Activated CD8-positive, alpha-beta memory T cell treated with anti-CD3 and anti-CD28 coated beads for 36 hours (primary cell): ENCODE results near the gene SMAD6. TPM values are rescaled to one million over a fixed set of nuclear protein-coding genes. Genes with fewer than 3 reads are reported as not detected.

Experiments
- CTCF ChIA-PET: fragments of 350-600 bp; sonication (Branson Sonifier 250); formaldehyde crosslinking; loops from one replicate; lab custom pipeline; 2021; ENCODE audit warnings: antibody characterized with exemption; lab: Charles Lee
- POLR2A ChIA-PET: fragments of 350-600 bp; sonication (Branson Sonifier 250); formaldehyde crosslinking; loops from one replicate; lab custom pipeline; 2021; ENCODE audit warnings: antibody characterized with exemption; lab: Charles Lee
- total RNA-seq, 2 experiments: library from RNA; stranded (reverse); gene quantifications; one replicate each; pipeline ENCODE4 v1.2.3, GENCODE V29; 2021

The SMAD6 gene
- total RNA-seq, 2 experiments from 2014 or later: 0.04 TPM

DNA sequence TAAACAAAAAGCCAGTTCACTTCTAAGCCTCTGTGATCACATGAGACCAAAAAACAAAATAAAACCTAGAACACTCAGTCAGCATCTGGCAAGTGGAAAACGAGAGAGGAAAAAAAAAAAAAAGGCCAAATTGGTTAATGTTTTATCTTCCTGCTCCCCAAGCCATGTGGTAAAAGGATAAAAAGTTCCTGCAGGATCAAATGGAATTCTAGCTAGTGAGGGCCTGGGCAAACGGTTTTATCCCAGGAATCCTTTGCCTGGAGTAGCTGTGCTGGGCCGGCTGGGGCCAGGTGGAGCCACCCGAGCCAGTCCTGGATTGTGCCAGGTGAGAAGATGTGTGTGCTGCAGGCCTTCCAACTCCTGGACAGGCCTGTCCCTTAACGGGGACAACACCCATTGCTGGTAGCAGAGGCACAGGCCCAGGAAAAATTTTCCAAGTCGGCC lies 13.2 kb downstream of the SMAD6 start:
- CTCF ChIA-PET: interaction anchor here (0.6 kb wide), 1 partner anchor 138 kb away, joined by 4 read pairs; no protein-coding TSS in a partner anchor

DNA sequence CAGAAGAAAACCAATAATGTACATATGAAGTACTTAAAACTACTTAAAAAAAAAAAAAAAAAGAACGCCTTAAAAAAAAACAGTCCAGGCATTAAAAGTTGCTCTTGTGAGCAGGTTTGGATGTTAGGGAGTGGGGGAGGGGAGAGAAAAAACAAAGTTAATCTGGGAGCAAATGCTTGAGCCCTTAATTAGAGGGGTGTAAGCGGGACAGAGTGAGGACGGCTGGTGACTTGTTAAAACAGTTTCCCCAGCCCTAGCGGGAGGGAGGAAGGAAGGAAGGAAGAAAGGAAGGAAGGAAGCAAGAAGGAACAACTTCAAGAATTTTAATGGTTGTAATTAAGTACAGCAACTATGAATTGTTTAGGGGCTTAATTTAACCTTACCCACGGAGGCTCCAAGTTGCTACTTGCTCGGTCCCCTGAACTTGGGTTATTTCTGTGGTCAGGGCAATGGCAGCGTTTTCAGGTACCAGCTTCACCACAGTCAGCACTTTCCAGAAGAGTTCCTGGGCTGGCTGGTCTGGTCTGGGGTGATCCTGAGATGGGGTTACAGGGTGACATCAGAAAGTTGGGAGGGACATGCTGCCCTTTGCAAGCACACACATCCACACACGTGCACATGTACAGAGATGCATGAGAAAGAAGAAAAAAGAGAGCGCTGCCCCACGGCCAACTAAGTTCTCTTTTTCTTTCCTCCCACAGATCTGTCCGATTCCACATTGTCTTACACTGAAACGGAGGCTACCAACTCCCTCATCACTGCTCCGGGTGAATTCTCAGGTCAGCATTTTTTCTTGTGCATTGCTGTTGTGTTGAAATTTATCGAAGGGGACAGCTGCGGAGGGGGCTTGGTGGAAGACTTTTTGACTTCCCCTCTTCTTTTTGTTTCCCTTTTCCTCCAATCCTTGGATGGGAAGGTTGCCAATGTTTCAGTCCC lies 14.0 kb downstream of the SMAD6 start:
- POLR2A ChIA-PET: no interaction called here
- CTCF ChIA-PET: interaction anchor here (0.6 kb wide), 1 partner anchor 137 kb away, joined by 4 read pairs; no protein-coding TSS in a partner anchor

More for the DNA sequence above, 13.2 kb downstream of the SMAD6 start:
- POLR2A ChIA-PET: no interaction called here

DNA sequence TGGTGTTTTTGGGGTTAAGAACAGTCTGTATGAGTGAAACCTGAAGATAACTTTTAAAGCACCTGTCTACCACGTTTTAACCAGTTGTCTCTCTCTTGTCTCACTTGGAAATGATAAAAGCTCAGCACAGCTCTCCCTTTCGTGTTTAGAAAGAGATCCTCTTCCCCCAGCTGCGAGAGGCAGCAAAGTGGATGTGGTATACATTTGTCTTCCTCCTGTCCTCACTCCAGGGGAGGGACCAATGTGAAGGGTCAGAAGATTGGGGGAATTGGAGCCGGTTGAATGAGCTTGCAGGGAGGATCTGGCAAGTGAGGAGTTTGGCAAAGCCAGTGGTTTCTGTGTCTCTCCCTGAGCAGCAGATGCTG lies 14.6 kb downstream of the SMAD6 start:
- ChIA-PET CTCF (no interaction called here), POLR2A (no interaction called here)

DNA sequence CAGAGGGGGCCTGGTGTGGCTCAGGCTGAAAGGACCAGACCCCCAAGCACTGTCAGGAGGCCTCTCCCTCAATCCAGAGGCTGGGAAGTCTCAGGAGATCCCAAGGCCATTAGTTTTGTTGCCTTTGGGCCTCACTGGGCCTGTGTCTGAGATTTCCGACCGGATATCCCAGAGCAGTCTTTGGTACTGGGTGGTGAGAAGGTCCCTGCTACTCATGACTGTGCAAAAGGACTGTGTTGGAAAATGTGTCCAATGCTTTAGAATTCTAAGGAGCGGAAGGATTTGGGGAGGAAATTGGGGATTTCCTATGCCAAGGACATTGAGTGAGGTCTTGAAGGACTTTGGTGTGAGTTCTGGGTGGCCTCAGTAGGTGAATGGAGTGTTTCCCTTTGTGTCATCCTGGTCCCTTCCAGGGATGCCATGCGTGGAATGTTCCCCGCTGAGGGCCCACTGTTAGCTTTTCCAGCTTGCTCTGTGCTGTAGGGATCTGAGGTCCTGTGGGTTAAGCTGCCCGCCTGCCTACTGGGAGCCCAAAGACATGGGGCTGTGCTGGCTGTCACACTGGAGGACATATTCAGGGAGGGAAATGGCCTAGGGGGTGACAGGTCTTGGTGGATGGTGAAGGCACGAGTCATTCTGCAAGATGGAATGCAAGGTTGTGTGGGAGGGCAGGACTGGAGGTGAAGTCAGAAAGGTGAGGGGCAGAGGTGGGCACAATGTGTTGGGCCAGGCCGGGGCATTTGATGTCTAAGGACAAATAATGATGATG lies 16.4 kb downstream of the SMAD6 start:
- ChIA-PET POLR2A (no interaction called here), CTCF (no interaction called here)

DNA sequence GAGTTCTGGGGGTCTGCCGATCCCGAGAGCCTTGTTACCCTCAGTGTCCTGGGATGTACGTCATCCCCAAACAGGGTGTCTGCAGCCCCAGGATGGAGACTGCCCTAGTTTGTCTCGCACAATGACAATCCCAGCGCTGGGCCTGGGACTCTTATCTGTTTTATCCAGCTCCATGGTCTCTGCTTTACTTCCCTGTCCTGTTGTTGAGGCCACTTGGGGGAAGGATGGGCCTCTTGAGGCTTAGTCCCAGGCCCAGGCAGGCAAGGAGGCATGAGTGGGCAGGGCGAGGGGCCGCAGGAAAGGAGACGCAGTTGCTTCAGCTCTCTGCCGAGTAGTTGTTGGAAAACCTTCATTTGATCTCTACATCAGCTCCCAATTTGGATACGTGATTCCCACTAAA lies 17.4 kb downstream of the SMAD6 start:
- CTCF ChIA-PET: interaction anchor here (0.7 kb wide), 1 partner anchor 8 kb away, joined by 3 read pairs; no protein-coding TSS in a partner anchor

GRCh38 chr15:66720206-66721010 lies 18.4 kb downstream of the SMAD6 start:
- ChIA-PET POLR2A (no interaction called here), CTCF (interaction anchor here (0.7 kb wide), 1 partner anchor 9 kb away, joined by 3 read pairs; no protein-coding TSS in a partner anchor)

More for the DNA sequence above, 17.4 kb downstream of the SMAD6 start:
- POLR2A ChIA-PET: no interaction called here

DNA sequence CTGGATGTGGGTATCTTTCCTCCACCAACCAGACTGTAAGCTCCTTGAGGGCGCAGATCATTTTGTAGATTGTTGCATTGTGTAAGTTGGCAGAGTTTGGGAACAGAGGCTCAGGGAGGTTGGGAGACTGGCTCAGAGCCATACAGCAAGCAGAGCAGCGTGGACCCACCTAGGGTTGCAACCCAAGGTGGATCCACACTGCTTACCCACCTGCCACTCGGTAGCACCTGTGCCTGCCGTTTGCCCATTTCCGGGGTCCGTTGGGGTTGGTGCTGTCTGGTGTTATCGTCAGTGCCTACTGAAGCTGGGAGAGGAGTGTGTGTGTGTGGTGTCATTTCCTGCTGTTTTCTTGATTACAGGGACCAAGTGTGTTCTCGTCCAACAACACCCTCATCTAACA lies 19.0 kb downstream of the SMAD6 start:
- ChIA-PET POLR2A (no interaction called here), CTCF (no interaction called here)

DNA sequence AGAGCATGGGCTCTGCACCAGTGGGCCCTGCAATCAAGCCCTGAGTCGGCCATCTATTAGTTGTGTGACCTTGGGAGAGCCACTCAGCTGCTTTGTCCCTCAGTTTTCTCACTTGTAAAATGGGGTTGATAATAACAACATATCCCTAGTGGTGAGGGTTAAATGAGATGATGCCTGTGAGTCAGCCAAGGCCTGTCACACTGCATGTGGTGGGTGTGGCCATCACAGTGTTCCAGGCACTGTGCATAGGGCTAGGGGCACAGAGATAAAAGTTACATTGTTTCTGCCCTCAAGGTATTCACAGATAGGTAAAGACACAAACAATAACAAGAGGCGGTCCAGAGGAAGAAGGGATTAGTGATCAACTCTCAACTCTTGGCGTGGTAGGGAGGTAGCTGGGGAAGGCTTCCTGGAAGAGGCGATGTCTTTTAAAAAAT lies 19.5 kb downstream of the SMAD6 start:
- POLR2A ChIA-PET: interaction anchor here (0.5 kb wide), 1 partner anchor 923 kb away, joined by 5 read pairs; no protein-coding TSS in a partner anchor

DNA sequence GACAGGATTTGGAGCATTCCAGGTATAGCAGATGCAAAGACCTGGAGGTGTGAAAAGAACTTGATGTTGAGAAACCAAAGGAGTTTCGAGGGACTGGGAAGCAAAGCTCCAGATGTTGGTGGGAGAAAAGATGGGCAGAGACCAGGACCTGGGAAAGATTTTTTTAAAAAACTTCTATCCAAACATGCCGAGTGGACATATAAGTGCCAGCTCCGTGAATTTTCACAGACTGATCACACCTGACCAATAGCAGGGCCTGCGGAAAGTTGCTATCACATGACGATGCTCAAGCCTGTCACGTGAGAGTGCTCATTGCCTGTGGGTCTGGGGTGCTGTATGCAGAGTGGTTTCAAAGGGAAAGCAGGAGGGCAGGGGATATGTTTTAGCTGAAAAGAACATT lies 19.9 kb downstream of the SMAD6 start:
- POLR2A ChIA-PET: interaction anchor here (0.5 kb wide), 1 partner anchor 922 kb away, joined by 5 read pairs; no protein-coding TSS in a partner anchor

More for the DNA sequence above, 19.5 kb downstream of the SMAD6 start:
- CTCF ChIA-PET: no interaction called here

DNA sequence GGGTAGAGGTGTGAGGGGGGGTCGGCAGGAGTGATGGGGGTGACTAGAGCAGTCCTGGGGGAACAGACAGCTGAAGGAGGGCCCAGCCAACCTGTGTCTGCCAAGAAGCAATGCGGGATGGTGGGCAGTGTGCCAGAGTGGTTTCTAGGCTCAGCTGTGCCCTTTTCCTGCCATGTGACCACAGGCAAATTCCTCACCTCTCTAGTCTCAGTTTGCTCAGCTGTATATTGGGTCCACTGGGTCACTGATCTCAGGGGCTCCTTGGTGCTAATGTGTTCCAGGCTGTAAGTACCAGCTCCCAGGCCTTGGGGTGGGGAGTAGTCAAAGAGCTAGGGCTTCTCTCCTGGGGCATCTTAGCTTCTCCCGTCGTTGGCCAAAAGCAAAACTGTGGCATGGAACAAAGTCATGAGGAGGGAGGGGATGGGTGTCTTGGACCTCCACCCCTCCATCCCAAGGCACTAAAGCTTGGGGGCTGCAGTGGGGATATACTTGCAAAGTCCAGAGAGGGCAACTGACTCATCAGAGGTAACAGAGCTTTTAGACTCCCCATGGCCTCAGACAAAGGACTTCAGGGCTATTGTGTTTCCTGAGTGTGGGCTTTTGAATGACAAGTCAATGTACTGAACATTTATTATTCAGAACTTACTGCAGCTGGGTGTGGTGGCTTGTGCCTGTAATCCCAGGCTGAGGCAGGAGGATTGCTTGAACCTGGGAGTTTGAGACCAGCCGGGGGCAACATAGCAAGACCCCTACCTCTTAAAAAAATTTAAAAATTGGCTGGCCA lies 20.9 kb downstream of the SMAD6 start:
- POLR2A ChIA-PET: no interaction called here
- CTCF ChIA-PET: interaction anchor here (1.3 kb wide), 1 partner anchor 38 kb away, joined by 3 read pairs; no protein-coding TSS in a partner anchor

More for the DNA sequence above, 19.9 kb downstream of the SMAD6 start:
- CTCF ChIA-PET: interaction anchor here (0.6 kb wide), 1 partner anchor 435 kb away, joined by 4 read pairs; no protein-coding TSS in a partner anchor

DNA sequence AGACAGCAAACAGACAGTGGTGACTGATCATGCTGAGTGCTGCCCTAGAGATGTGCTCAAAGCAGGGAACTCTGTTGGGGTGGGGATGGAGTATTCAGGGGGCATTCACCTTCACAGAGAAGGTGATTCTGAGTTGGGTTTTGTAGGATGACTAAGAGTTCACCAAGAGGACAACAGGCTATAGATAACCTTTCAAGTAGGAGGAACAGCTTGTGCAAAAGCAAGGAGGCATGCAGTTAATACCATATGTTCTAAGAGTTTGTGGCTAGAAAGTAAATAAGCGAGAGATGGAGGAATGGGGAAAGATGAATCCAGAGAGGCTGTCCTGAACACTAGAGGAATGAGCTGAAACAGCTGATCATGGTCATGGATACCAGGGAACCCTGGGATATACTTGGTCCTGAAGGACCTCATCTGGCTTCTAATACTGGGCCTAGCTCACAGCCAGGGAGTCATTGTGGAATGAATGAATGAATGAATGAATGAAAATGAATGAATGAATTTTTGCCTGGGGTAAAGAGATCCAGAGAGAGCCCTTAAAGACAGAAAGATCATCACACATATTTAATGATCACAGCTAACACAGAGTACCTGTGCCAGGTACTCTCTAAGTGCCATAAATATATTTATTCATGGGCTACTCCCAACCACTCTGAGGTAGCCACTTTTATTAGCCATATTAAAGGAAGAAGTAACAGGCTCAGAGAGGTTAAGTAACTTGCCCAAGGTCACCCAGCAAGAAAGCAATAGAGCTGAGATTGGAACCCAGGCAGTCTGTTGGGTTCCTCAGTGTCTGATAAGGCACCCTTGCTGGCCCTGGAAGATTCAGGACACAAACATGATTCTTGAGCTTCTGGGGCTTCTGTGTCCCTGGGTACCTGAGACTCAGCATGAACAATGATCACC lies 22.0 kb downstream of the SMAD6 start:
- ChIA-PET POLR2A (no interaction called here), CTCF (interaction anchor here (1.3 kb wide), 1 partner anchor 39 kb away, joined by 3 read pairs; no protein-coding TSS in a partner anchor)

DNA sequence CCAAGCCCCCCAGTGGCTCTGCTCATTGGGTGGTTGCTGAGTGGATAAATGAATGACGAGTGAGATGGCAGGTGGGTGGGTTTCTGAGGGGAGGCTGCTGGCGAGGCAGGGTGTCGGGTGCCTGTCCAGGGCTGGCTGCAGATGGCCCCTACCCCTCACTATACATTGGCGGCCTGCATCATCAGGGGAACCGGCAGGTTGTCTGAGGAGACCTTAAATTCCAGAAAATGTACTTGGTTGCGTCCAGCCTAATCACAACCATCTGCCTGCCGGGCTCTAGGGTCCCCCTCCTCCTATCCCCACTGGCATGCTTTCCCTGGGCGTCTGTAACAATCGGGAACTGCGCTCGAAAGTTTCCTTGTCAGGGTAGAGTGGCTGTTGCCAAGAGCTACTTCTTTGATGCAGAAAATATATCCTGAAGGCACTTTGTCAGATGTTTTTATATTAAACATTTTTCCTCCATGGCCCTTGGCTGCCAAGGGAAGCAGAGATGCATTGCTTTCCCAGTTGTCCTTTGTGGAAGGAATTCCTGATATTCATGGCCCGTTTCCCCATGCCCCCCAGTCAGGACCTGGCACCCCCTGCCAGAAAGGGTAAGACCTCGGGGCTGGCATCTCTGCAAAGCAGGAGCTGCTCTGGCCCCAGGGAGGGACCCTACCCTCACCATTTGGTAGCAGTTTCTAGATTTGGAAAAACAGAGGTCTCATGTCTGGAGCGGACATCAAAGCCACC lies 22.9 kb downstream of the SMAD6 start:
- ChIA-PET CTCF (no interaction called here), POLR2A (no interaction called here)

- POLR2A ChIA-PET: no interaction called here
- CTCF ChIA-PET: no interaction called here
These were observed 23.4 kb downstream of the SMAD6 start for GRCh38 chr15:66725464-66725785.

- ChIA-PET CTCF (no interaction called here), POLR2A (no interaction called here)
These were observed 24.4 kb downstream of the SMAD6 start for GRCh38 chr15:66726386-66726785.

GRCh38 chr15:66729331-66729951 lies 27.4 kb downstream of the SMAD6 start:
- CTCF ChIA-PET: no interaction called here
- POLR2A ChIA-PET: no interaction called here
